Measurements from ENCODE around the gene LYZL1.

- TF ChIP-seq CTCF (IDR thresholded peaks at IDR 0.05) = no peak
- no peak for TF ChIP-seq EP300 (IDR thresholded peaks at IDR 0.05)
- no peak for TF ChIP-seq POLR2A (IDR thresholded peaks at IDR 0.05)
Measured at GRCh38 chr10:29273478-29273877, 15.4 kb upstream of the LYZL1 start.

Data from ovary (tissue), 3 donors.